HG03439 (cell line): ENCODE results near the gene INPPL1.

Experiments
- ATAC-seq: cut with Tn5 transposase; IDR thresholded peaks from one replicate; pipeline ENCODE4 v1.9.1; 2021; ENCODE audit warnings: mild to moderate bottlenecking, moderate library complexity; ENCODE audit not compliant: unreplicated experiment

Gene INPPL1

GRCh38 chr11:72271980-72272379 lies 47.4 kb downstream of the INPPL1 start:
- no peak for ATAC-seq

GRCh38 chr11:72274435-72274834 lies 49.9 kb downstream of the INPPL1 start:
- no peak for ATAC-seq

GRCh38 chr11:72278905-72279304 lies 54.3 kb downstream of the INPPL1 start:
- ATAC-seq, result no peak

- no peak for ATAC-seq
Observed at GRCh38 chr11:72280037-72280436, 55.5 kb downstream of the INPPL1 start.

GRCh38 chr11:72280726-72281315 lies 56.3 kb downstream of the INPPL1 start:
- no peak for ATAC-seq

GRCh38 chr11:72283947-72284346 lies 59.4 kb downstream of the INPPL1 start:
- ATAC-seq, result no peak

- ATAC-seq, result no peak
Observed at GRCh38 chr11:72287293-72287692, 62.7 kb downstream of the INPPL1 start.
